ENCODE data around the gene GLRX5. TPM values are rescaled to one million over a fixed set of nuclear protein-coding genes. Genes with fewer than 3 reads are reported as not detected.

The GLRX5 gene
- total RNA-seq, 1 donor from 2014 or later: 23.7 TPM

- no peak for TF ChIP-seq CTCF (IDR thresholded peaks at IDR 0.05)
- H3K9me3 ChIP-seq: no peaks in the 10 kb centered on the region
- no peaks in the 10 kb centered on the region for H3K27me3 ChIP-seq (ENCODE audit: low read depth)
Observed at GRCh38 chr14:95557832-95558231, 23.0 kb downstream of the GLRX5 start.

GRCh38 chr14:95559203-95559602, 24.4 kb downstream of the GLRX5 start:
- Histone ChIP-seq H3K4me3 (no peak overlapping the region), H3K27me3 (ENCODE audit: low read depth) (no peaks in the 10 kb centered on the region), H3K9me3 (no peaks in the 10 kb centered on the region), H3K27ac (no peak overlapping the region), H3K4me1 (no peaks in the 10 kb centered on the region), H3K36me3 (no peaks in the 10 kb centered on the region)
- ATAC-seq (no peak), DNase-seq (no peak)
- intact Hi-C loops (cut with DNase I): no loop called here
- no peak for TF ChIP-seq CTCF (IDR thresholded peaks at IDR 0.05)

More at GRCh38 chr14:95557832-95558231, 23.0 kb downstream of the GLRX5 start:
- Histone ChIP-seq H3K4me1 (no peaks in the 10 kb centered on the region), H3K36me3 (no peaks in the 10 kb centered on the region), H3K4me3 (no peak overlapping the region), H3K27ac (no peak overlapping the region)
- no peak for ATAC-seq
- no peak for DNase-seq
- intact Hi-C loops (cut with DNase I): no loop called here

- ATAC-seq (peak; percentile 92 to 94), DNase-seq (peak; percentile 88)
- Histone ChIP-seq H3K27me3 (ENCODE audit: low read depth) (no peaks in the 10 kb centered on the region), H3K27ac (no peak overlapping the region), H3K4me1 (no peaks in the 10 kb centered on the region), H3K9me3 (no peaks in the 10 kb centered on the region), H3K4me3 (no peak overlapping the region), H3K36me3 (no peaks in the 10 kb centered on the region)
- peak; percentile 89 for TF ChIP-seq CTCF (IDR thresholded peaks at IDR 0.05)
- intact Hi-C loops (cut with DNase I): no loop called here
Observed at GRCh38 chr14:95561001-95561412, 26.2 kb downstream of the GLRX5 start.

GRCh38 chr14:95562892-95563685, 28.2 kb downstream of the GLRX5 start:
- no peaks in the 10 kb centered on the region for H3K9me3 ChIP-seq
- peak; percentile 70 for DNase-seq
- no peaks in the 10 kb centered on the region for H3K36me3 ChIP-seq
- peak overlapping the region; percentile 29 for H3K4me3 ChIP-seq
- peak; percentile 87 to 90 for ATAC-seq
- H3K27me3 ChIP-seq (ENCODE audit: low read depth): no peaks in the 10 kb centered on the region
- no peaks in the 10 kb centered on the region for H3K4me1 ChIP-seq
- intact Hi-C loops (cut with DNase I): no loop called here
- TF ChIP-seq CTCF (IDR thresholded peaks at IDR 0.05): no peak
- no peak overlapping the region for H3K27ac ChIP-seq

GRCh38 chr14:95564060-95564459, 29.2 kb downstream of the GLRX5 start:
- Histone ChIP-seq H3K36me3 (no peaks in the 10 kb centered on the region), H3K4me3 (no peak overlapping the region), H3K27ac (no peak overlapping the region), H3K4me1 (no peaks in the 10 kb centered on the region), H3K27me3 (ENCODE audit: low read depth) (no peaks in the 10 kb centered on the region), H3K9me3 (no peaks in the 10 kb centered on the region)
- ATAC-seq (no peak), DNase-seq (no peak)
- no peak for TF ChIP-seq CTCF (IDR thresholded peaks at IDR 0.05)
- intact Hi-C loops (cut with DNase I): no loop called here

Measured in lower lobe of right lung (tissue), 2 donors.